SK-N-SH (cell line): ENCODE results near the gene KLHL40. TPM values are rescaled to one million over a fixed set of nuclear protein-coding genes. Genes with fewer than 3 reads are reported as not detected.

Experiments
- CTCF ChIA-PET: fragments of 300-600, 350-600 bp; formaldehyde crosslinking; extraction: SDS; loops from one replicate; lab custom pipeline; 2021; lab: Yijun Ruan, JAX
- POLR2A ChIA-PET: fragments of 350-600 bp; sonication (Branson Sonifier 250); formaldehyde crosslinking; extraction: SDS; loops from one replicate; lab custom pipeline; 2020; ENCODE audit warnings: antibody characterized with exemption, inconsistent platforms; lab: Yijun Ruan, JAX
- DNase-seq: peaks from one replicate; pipeline ENCODE4 v3.0.0; 2012
- H2AFZ ChIP-seq: fragments of 200-600 bp; sonication (generic); 2 replicates; pipeline ENCODE4 v1.8.1; 2016; ENCODE audit warnings: antibody characterized with exemption, mild to moderate bottlenecking, low read depth
- H3F3A ChIP-seq: fragments of 200-600 bp; sonication (generic); replicated peaks from 2 replicates; pipeline ENCODE3; 2016; ENCODE audit warnings: antibody characterized with exemption, mild to moderate bottlenecking; ENCODE audit not compliant: insufficient read depth
- H3K27ac ChIP-seq, 2 experiments: fragments of 200-500 bp in 1 of 2; fragments of 200-600 bp in 1 of 2; sonication (Bioruptor generic) in 1 of 2; sonication (generic), shearing (Covaris generic) in 1 of 2; 2 replicates each; pipeline versions ENCODE4 v1.5.1 to v1.6.1; 2014 to 2016; ENCODE audit warnings: low read depth in 2 of 2, inconsistent platforms in 1 of 2, low read length in 1 of 2, mild to moderate bottlenecking in 1 of 2, mixed read lengths in 1 of 2
- H3K27me3 ChIP-seq: fragments of 200-600 bp; sonication (generic), shearing (Covaris generic); 2 replicates; pipeline ENCODE4 v1.6.1; 2016; ENCODE audit warnings: mixed run types; ENCODE audit not compliant: insufficient read depth
- H3K36me3 ChIP-seq, 2 experiments: fragments of 200-500 bp in 1 of 2; fragments of 200-600 bp in 1 of 2; sonication (Bioruptor generic) in 1 of 2; sonication (generic) in 1 of 2; replicated peaks in 1 of 2; 2 replicates each; pipeline versions ENCODE3 to v1.5.1; 2014 to 2016; ENCODE audit warnings: low read length in 1 of 2, mild to moderate bottlenecking in 1 of 2; ENCODE audit not compliant: insufficient read depth in 2 of 2, control insufficient read depth in 1 of 2
- H3K4me1 ChIP-seq, 2 experiments: fragments of 200-500 bp in 1 of 2; fragments of 200-600 bp in 1 of 2; sonication (Bioruptor generic) in 1 of 2; sonication (generic), shearing (Covaris generic) in 1 of 2; 2 replicates each; pipeline versions ENCODE4 v1.5.1 to v1.6.1; 2014 to 2016; ENCODE audit warnings: low read depth in 1 of 2, low read length in 1 of 2, mixed run types in 1 of 2; ENCODE audit not compliant: insufficient read depth in 2 of 2, control insufficient read depth in 1 of 2
- H3K4me2 ChIP-seq: fragments of 200-600 bp; sonication (generic), shearing (Covaris generic); 2 replicates; pipeline ENCODE4 v1.6.1; 2017; ENCODE audit warnings: mixed run types
- H3K4me3 ChIP-seq, 2 experiments: fragments of 200-500 bp in 1 of 2; fragments of 200-600 bp in 1 of 2; sonication (Bioruptor generic) in 1 of 2; sonication (generic), shearing (Covaris generic) in 1 of 2; 2 replicates each; pipeline versions ENCODE4 v1.5.1 to v1.8.1; 2014 to 2016; ENCODE audit warnings: low read depth in 2 of 2, inconsistent platforms in 1 of 2, low read length in 1 of 2, mild to moderate bottlenecking in 1 of 2, mixed read lengths in 1 of 2, moderate library complexity in 1 of 2
- H3K79me2 ChIP-seq: fragments of 200-600 bp; sonication (generic); 2 replicates; pipeline ENCODE4 v1.8.1; 2017; ENCODE audit warnings: mild to moderate bottlenecking; ENCODE audit not compliant: insufficient read depth
- H3K9ac ChIP-seq: fragments of 200-600 bp; sonication (generic); 2 replicates; pipeline ENCODE4 v1.6.1; 2017; ENCODE audit warnings: mixed run types
- H3K9me2 ChIP-seq: fragments of 200-600 bp; sonication (generic); 2 replicates; pipeline ENCODE4 v1.6.1; 2017; ENCODE audit warnings: mixed run types
- H3K9me3 ChIP-seq: fragments of 200-600 bp; sonication (generic); 2 replicates; pipeline ENCODE4 v1.6.1; 2017; ENCODE audit warnings: mixed run types, mild to moderate bottlenecking, moderate library complexity
- H4K20me1 ChIP-seq: fragments of 200-600 bp; sonication (generic); 2 replicates; pipeline ENCODE4 v1.6.1; 2017; ENCODE audit warnings: mild to moderate bottlenecking, mixed run types; ENCODE audit not compliant: insufficient read depth
- POLR2AphosphoS5 ChIP-seq: IDR thresholded peaks from 2 replicates; pipeline ENCODE4 v1.6.1; 2012; ENCODE audit warnings: low read depth, low read length
- REST ChIP-seq: IDR thresholded peaks from 2 replicates; pipeline ENCODE4 v1.6.1; 2012; ENCODE audit warnings: mild to moderate bottlenecking, low read depth, low read length, moderate library complexity
- TEAD4 ChIP-seq: IDR thresholded peaks from 2 replicates; pipeline ENCODE4 v1.4.0; 2012; ENCODE audit warnings: mild to moderate bottlenecking, borderline replicate concordance; ENCODE audit not compliant: insufficient read depth
- WGBS: methylation state at CpG from one replicate; pipeline ENCODE4 v1.1.6; 2017; ENCODE audit warnings: low lambda C conversion rate; 5-methylcytosine and 5-hydroxymethylcytosine counted together
- polyA plus RNA-seq, 3 experiments: library from polyadenylated mRNA; depleted of rRNA; stranded (reverse); fragments of >200 nt; gene quantifications; 2 replicates each; pipeline ENCODE4 v1.2.3, GENCODE V29; 2012

The KLHL40 gene
- polyA plus RNA-seq, 1 of the 3 experiments (the other 2 are of a cell fraction) = not detected

- TF ChIP-seq REST = no peak
- TF ChIP-seq POLR2AphosphoS5 = no peak
Measured at GRCh38 chr3:42700366-42701288, 15.3 kb downstream of the KLHL40 start (continued).

- Histone ChIP-seq H3K27ac (no peak overlapping the region), H3K36me3 (no peaks in the 10 kb centered on the region), H3K27me3 (no peaks in the 10 kb centered on the region), H3K9me2 (no peaks in the 10 kb centered on the region), H3K4me1 (no peaks in the 10 kb centered on the region; a peak in 1 of 4 replicates), H4K20me1 (no peaks in the 10 kb centered on the region), H3K9me3 (no peaks in the 10 kb centered on the region), H3K4me2 (no peak overlapping the region), H2AFZ (no peak overlapping the region), H3K9ac (no peak overlapping the region), H3K4me3 (no peak overlapping the region), H3F3A (no peaks in the 10 kb centered on the region), H3K79me2 (no peaks in the 10 kb centered on the region)
- CTCF ChIA-PET = no interaction called here
- POLR2A ChIA-PET = no interaction called here
- TF ChIP-seq TEAD4 (no peak), REST (peak; percentile 96)
- peak; percentile 58 for DNase-seq
- 61% methylated on average over 9 of the region's 15 CpGs for WGBS
Measured at GRCh38 chr3:42701371-42702065, 16.2 kb downstream of the KLHL40 start.
